Loucy (cell line): ENCODE results near the gene DOCK8.

Experiments used
- EZH2phosphoT487 ChIP-seq: fragments of 200-600 bp; IDR thresholded peaks from 2 replicates; pipeline ENCODE4 v1.6.1; 2018; ENCODE audit warnings: antibody characterized with exemption, mild to moderate bottlenecking, moderate library complexity, borderline replicate concordance
- TF ChIP-seq, protein P1 (sequence below): fragments of 200-600 bp; sonication (generic); conservative IDR thresholded peaks from 2 replicates; pipeline ENCODE4 v1.5.1; 2014; ENCODE audit warnings: mild to moderate bottlenecking, antibody characterized with exemption, low read length

DNA sequence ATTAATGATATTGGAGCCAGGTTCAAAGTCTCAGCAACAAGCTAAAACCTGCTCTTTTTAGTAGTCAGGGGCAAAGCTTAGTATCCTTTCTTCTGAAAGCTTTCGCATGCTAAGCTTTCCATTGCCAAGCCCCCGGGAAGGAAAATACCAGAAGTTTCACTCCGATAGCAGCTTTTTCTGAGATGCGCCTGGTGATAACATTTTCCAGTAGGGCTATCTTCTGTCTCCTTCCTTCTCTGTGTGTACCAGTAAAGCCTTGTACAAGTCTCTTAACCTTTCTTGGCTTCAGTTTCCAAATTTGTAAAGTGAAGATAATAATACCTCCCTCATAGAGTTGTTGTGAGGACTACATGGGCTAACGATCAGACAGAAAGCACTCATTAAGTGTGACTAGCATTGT is 36.7 kb downstream of the DOCK8 start:
- TF ChIP-seq, protein P1, sequence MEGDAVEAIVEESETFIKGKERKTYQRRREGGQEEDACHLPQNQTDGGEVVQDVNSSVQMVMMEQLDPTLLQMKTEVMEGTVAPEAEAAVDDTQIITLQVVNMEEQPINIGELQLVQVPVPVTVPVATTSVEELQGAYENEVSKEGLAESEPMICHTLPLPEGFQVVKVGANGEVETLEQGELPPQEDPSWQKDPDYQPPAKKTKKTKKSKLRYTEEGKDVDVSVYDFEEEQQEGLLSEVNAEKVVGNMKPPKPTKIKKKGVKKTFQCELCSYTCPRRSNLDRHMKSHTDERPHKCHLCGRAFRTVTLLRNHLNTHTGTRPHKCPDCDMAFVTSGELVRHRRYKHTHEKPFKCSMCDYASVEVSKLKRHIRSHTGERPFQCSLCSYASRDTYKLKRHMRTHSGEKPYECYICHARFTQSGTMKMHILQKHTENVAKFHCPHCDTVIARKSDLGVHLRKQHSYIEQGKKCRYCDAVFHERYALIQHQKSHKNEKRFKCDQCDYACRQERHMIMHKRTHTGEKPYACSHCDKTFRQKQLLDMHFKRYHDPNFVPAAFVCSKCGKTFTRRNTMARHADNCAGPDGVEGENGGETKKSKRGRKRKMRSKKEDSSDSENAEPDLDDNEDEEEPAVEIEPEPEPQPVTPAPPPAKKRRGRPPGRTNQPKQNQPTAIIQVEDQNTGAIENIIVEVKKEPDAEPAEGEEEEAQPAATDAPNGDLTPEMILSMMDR = no peak
- TF ChIP-seq EZH2phosphoT487 = no peak
